ENCODE results near the gene SPOCK1.

SPOCK1 gene

DNA sequence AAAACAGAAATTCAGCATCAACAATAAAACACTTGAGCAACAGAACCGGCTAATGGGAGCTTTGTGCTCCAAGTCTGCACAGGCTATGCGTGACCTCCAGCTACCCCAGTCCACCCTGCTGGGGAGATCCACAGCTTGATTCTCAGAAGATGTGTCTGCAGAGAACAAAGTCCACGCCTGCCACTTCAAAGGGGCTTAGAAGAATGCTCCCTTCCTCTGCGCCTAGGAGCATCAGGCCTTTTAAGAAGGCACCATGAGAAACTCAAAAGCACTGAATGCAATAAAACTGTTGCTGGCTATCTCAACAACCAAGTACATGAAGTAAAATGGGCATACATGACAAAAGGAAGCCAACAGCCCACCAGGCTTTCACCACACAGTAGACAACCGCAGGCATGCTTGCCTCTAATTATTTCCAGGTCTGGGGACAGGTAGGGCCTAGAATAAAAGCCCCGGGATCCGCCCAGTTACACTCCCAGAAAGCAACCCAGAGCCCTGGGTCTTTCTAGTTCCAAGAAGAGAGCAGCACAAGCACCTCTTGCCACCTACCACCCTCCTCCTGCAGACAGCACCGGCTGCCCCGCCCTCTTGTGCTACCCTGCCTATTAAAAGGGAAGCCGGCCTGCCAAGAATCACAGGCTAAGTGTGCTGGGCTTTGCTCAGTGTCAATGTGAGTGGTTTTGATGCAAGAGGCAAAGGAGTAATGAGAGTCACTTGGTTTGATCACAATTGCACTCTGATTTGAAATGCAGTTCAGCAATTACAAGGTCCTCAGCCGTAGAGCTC lies 123.2 kb downstream of the SPOCK1 start:
- intact Hi-C loops (cut with DNase I): no loop called here
- DNase-seq: peak in 23 of 42 donors; percentile 16 to 63 (median 38)

DNA sequence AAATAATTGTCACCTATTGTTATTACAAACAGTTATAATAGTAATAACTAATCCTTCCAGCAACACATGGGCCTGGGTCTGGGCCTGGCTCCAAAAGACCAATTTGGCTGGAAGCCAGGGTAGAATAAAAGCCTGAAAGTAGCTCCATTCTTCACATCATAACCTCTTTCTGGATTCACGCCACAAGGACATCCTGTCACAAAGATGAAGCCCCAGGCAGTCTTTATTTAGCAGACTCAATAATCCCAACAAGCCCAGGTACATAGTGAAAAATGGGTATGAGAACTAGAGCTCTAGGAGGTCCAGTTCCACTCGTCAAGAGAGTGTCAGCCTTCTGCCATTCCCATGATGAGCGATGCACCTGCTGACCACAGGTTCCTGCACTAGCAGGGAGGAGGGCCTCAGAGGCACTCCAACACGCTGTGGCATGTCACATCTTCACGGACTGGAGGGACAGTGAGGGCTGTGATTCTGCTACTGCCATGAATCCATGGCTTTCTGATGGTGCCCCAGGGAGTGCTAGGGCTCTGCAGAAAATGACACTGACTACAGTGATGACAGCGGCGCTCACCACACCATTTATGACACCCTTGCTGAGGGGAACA lies 124.9 kb downstream of the SPOCK1 start:
- no peak for DNase-seq

DNA sequence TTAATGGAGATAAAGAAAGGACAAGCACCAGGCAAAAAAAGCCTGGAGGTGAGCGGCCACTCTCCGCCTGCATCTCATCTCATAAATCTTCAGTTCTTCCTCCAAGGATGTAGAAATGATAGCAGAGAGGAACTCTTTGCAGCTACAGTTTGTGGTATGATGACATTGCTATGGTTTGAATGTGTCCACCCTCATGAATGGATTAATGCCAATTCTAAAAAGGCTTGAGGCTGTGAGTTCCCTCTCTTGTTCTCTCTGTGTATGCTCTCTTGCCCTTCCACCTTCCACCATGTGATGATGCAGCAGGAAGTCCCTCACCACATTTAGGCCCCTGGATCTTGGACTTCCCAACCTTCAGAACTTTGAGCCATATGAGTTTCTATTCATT lies 126.4 kb downstream of the SPOCK1 start:
- DNase-seq: no peak
- intact Hi-C loops (cut with DNase I): no loop called here

More for the DNA sequence above, 124.9 kb downstream of the SPOCK1 start:
- intact Hi-C loops (cut with DNase I): no loop called here

GRCh38 chr5:137372016-137372772 lies 126.9 kb downstream of the SPOCK1 start:
- no peak for DNase-seq
- intact Hi-C loops (cut with DNase I): no loop called here

DNA sequence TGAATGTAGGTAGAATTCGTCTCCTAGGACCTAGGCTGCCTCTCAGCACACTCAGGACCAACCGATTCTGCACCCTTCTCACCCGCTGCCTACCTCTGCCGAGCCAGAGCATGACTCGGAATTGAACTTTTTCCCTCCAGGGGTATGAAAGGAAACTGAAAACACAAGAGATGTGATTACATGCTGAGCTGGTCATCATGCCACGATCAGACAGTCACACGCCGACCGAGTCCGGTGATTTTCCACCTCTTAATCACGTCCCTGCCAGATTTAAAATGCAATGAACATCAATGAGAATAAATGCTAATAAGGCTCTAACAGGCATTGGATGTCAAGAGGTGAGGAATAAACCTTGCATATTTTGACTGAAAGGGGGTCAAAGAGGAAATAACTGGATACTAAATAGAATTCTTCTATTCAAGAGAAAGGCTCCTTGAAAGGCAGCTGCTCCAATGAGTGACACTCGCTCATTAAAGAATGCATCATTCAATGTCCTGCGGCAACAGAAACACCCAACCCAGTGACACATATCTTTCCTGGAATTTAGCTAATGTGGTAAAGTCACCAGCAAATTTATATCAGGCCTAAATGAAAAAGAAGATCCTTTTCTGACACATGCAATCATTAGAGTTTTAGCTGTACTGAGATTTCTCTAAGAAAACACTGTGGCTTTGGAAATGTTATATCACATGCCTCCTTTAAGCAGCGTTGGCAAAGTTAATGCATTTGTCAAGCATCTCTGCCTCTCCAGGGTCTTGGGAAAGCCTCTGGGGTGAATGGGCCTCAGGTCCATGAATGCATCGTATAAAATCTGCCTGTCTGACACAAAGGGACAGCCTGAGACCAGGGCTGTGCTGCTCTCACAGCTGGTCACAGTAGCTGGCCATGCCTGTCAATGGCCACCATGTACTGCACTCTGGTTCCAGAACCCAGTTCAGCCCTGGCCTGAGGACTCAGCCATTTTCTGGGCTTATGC lies 128.7 kb downstream of the SPOCK1 start:
- intact Hi-C loops (cut with DNase I): no loop called here
- peak in 2 of 42 donors; percentile 13 to 20 for DNase-seq

DNA sequence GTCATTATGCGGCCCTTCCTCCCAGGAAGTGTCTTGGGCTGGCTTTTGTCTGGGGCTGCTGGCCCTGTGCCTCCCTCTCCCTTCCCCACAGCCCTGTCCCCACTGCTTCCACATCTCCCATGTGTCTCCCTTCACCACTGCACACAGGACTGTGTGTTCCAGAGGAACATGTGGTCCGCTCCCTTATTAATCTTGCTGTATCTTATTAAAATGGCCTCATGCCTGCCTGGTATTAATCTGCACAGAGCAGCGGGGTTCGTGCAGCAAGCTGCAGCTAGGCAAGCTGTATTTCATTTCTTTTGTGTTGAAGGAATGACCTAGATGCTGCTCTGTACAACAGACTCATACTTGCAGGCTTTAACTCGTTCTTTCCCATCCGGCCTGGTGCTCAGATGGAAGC lies 130.5 kb downstream of the SPOCK1 start:
- intact Hi-C loops (cut with DNase I): no loop called here
- no peak for DNase-seq

GRCh38 chr5:137367951-137368350 lies 131.2 kb downstream of the SPOCK1 start:
- intact Hi-C loops (cut with DNase I): no loop called here
- no peak for DNase-seq

DNA sequence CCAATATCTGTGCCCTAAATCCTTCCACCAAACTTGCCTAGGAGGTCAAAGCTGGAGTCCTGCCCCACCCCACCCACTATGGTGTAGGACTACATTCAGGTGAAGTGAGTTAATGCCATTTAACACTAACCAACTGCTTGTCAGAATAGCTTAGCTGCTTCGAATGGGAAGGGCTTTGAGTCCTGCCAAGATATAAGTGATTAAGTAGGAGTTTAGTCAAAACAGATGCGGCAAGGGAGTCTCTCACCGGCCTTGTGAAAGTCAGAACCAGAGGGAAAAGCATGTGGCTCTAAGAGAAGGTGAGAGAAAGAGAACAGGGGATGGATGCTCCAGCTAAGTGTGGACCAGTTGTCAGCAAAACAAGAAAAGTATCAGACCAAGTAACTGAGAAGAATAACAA lies 132.6 kb downstream of the SPOCK1 start:
- intact Hi-C loops (cut with DNase I): no loop called here
- no peak for DNase-seq

DNA sequence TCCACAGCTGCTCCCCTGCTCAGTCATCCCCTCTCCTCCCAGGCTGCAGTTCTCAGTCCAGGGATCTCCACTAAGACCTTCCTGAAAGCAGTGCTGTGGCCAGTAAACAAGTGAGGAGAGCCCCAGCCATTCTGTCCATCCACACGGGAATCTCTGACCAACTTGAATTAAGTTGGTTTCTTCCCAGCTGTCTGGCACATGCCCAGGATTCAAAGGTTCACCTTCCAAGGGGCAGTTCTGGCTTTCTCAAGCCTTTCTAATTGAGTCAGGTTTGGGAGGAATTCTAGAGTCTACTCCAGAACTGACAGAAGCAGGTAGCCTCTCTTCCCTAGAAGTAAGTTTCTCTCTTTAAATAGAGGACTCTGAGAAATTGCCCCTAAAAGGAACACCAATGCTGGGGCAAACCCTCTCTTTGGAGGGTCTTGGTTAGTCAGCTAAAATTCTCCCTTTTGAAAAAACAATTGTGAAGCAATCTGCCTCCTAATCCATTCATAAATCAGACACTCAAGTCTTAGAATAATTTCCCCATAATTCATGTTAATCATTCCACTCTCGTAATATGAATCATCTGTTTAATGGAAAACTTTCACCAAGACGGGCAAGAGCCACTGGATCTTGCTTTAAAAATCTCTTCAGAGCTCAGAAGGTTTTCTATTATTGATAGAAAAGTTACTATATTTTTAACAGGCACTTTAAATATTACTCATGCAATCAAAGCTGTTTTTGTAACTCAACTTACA lies 133.8 kb downstream of the SPOCK1 start:
- intact Hi-C loops (cut with DNase I): no loop called here

DNA sequence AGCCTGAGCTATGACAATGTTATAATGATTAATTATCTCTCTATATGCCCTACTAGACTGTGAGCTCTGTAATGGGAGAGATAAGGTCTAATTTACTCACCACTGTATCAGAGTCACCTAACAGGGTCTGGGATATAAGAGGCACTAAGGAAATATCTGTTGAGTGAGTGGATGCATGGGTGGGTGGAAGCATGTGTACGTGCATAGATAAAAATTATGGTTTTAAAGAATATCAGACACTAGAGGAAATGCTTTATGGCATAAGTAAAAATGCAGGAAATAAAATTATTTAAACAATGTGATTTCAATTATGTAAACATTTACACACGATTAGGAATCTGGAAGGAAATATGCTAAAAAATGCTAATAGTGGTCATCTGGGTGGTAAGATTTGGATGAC lies 137.8 kb downstream of the SPOCK1 start:
- no peak for DNase-seq
- intact Hi-C loops (cut with DNase I): no loop called here

More for the DNA sequence above, 133.8 kb downstream of the SPOCK1 start:
- DNase-seq: no peak

DNA sequence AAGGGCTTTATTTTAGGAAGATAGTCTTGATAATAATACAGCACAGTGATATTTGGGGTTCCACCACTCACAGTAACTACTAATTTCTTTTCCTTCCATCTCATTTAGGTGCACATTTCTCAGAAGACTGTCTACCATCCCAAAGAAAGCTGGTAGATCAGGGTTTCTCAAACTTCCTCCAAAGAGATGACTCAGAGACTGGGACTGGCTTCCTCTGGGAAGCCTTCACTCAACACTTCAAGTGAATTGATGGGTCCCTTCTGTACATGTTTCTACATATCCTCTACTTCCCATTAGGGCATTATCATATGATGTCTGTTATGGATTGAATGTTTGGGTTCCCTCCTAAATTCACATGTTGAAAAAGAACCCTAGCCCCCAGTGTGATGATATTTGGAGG lies 138.5 kb downstream of the SPOCK1 start:
- intact Hi-C loops (cut with DNase I): no loop called here
- DNase-seq: no peak

DNA sequence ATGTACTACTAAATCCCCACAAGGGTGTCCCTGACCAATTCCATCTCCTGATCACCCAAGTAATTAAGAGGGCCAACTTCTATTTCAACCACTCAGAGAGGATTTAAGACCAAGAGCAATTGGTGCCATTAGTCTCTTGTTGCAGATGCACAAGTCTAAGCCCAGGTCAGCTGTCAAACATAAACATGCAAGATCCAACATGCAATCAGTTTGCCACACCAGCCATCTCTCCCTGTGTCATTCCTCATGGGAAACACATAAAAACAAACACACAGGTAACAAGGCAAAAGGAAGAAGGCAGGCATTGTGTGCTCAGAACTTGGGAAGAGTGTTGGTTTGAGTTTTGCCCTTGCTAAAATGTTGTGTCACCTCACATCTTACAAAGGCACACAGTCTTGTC lies 139.2 kb downstream of the SPOCK1 start:
- intact Hi-C loops (cut with DNase I): no loop called here
- no peak for DNase-seq

- intact Hi-C loops (cut with DNase I): no loop called here
- peak in 2 of 42 donors; percentile 24 to 43 for DNase-seq
These were observed 141.7 kb downstream of the SPOCK1 start for GRCh38 chr5:137357436-137357835.

DNA sequence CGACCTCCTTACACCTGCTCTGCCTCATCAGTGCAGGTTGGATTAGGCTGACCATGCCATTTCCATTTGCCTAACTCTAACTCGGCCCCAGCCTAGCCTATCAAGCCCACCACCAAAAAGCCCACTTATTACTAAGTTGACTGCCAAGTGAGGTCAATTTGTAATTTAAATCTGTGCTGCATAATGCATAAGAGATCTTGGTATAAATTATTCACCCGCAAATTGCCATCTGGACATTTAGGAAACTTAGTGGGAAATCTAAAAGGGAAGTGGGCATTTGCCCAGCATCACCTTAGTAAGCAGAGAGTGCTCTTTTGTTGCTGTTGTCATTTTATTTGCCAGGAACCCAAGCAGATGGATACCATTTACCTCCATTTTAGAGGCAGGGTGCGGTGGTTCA lies 143.0 kb downstream of the SPOCK1 start:
- intact Hi-C loops (cut with DNase I): no loop called here
- no peak for DNase-seq

- no peak for DNase-seq
- intact Hi-C loops (cut with DNase I): no loop called here
These were observed 143.4 kb downstream of the SPOCK1 start for GRCh38 chr5:137355708-137356107.

- no peak for DNase-seq
- intact Hi-C loops (cut with DNase I): no loop called here
These were observed 147.0 kb downstream of the SPOCK1 start for GRCh38 chr5:137352095-137352494.

DNA sequence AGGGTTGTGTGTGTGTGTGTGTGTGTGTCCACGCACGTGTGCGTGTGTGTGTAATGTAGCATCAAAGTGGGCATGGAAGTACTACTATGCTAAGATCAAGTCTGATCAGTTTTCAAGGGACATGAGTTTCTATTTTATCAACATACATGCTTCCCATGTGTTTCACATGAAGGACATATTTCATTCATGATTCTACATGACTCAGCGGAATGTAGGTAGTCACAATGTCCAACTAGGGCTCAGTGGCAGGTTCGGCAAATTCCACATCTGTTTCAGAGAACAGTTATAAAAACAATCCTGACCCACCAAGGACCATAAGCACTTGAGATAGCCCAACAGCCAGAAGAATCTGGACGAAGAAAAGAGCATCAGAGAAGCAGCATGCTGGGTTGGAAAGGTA lies 148.3 kb downstream of the SPOCK1 start:
- DNase-seq: no peak
- intact Hi-C loops (cut with DNase I): no loop called here

GRCh38 chr5:137348759-137349158 lies 150.4 kb downstream of the SPOCK1 start:
- intact Hi-C loops (cut with DNase I): loop anchor here (5.0 kb wide), 1 partner anchor 149 kb away; the partner anchor contains the start of gene SPOCK1
- DNase-seq: peak in 13 of 42 donors; percentile 14 to 61 (median 26)

All from head of caudate nucleus (tissue), 42 donors.